Non-pigmented ciliary epithelial cell (primary cell): ENCODE data around the gene GRB7.
"Not testable (repeated sequence)": the region's sequence is repeated elsewhere in the genome, so short reads cannot be mapped to it uniquely, and the experiment has no call there.

Experiments used
- DNase-seq: peaks from one replicate; pipeline ENCODE4 v3.0.0-alpha.2; 2010; ENCODE audit warnings: low read depth

GRB7 gene

DNA sequence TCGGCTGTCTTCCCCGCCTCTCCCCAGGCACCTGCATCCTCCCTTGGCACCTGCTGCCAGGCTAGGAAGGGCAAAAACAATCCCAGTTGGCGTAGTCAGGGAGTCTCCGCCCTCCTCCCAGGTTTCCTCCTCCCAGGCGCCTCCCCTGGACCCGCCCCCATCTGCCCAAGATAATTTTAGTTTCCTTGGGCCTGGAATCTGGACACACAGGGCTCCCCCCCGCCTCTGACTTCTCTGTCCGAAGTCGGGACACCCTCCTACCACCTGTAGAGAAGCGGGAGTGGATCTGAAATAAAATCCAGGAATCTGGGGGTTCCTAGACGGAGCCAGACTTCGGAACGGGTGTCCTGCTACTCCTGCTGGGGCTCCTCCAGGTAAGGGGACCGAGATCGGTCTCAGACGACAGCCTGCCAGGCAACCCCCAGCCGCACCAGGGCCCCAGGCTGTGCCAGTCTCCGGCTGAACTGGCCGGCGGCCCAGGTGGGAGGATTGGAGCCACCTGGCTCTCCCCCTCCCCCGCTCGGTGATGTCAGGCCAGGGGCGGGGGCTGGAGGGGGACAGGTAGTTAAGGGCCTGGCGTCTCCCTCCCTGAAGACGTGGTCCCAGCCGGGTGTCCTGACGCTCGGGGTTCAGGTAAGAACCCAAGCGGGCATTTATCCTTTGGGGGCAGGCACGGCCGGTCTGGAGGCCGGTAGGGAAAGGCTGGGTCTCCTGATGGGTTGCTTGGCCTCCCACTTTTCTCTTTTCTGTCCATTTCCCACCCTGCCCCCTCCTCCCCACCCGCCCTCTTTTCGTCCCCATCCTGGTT is at the start of gene GRB7:
TSS of gene GRB7 (plus strand) at position 179 of the 808 bp plus-strand sequence. CDS start 4,364 bp downstream, outside the sequence.
- DNase-seq: no peak

DNA sequence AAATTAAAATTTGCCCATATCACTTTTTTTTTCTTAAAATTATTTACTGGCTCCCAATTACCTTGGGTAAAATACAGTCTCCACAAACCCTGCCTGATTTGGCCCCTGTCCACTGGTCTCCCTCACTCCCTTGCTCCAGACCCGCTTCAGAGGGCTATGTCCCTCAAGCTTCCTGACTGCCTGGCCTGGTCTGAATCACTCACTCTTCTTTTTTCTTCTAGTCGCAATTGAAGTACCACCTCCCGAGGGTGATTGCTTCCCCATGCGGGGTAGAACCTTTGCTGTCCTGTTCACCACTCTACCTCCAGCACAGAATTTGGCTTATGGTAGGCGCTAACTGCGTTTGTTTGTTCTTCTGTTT is 49.3 kb upstream of the GRB7 start:
- DNase-seq: no peak

DNA sequence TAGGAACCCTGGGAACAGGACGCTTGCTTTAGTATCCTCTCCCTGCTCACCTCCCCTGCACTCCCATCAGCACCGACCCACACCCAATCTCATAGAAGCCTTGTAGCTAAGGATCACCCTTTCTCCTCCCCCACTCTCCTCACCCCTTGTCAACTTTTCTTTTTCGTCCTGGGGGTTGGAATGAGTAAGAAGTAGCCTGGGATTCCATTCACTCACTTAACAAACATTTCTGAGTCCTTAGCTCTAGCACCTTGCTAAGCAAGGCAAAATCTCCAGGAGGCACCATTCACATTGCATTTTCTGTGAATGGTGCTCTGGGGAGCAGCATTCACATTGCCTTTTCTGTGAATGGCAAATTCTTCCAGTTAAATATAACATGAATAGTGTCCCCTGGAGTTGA is 48.8 kb upstream of the GRB7 start:
- no peak for DNase-seq

DNA sequence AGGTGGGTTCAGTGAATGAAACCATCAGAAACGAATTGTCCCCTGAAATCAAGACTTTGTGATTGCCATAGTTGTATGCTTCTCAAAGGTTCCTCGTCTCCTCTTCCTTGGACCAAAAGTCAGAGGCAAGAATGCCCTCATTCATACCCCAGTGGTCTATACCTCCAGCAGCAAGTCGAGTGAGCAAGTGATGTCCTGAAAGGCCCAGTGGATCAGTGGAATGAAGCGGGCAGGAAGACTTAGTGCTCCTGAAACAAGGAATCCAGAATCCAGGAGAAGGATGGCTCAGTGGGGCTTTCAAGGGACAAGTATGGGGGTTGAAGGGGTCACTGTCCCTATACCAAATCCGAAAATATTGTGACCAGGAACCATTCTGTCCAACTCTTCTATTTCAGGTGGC is 43.1 kb upstream of the GRB7 start:
- no peak for DNase-seq

DNA sequence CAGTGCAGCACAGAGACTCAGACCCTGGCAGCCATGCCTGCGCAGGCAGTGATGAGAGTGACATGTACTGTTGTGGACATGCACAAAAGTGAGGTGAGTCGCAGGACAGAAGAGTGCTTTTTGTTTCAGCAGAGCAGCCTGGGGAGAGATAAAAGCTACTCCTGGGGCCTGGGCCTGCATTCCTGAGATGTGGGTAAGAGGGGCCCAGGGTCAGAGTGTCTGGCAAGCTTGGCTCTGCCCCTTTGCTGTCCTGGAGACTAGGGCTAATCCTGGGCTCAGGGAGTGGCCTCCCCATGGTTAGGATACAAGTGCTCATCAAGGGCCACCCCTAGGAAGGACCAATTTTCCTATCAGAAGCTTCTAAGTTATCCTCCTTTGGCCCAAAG is 42.7 kb upstream of the GRB7 start:
- DNase-seq: no peak

DNA sequence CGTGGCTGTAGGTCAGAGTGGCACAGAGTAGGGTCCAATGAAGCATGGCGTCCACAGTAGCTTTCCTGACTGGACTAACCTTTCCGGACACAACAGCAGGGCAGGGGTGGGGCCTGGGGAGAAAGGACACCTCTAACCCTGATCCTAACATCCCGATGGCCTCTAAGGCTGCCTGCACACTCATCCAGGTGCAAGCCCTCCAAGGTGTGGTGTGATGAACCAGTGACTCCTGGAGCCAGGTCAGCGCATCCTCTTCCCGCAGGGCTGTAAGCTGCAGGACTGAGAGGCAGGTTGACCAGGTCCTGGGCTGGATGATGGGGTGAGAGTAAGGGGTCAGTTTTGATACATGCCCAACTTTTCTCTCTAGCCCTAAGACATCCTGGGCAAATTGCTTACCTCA is 41.0 kb upstream of the GRB7 start:
- no peak for DNase-seq

DNA sequence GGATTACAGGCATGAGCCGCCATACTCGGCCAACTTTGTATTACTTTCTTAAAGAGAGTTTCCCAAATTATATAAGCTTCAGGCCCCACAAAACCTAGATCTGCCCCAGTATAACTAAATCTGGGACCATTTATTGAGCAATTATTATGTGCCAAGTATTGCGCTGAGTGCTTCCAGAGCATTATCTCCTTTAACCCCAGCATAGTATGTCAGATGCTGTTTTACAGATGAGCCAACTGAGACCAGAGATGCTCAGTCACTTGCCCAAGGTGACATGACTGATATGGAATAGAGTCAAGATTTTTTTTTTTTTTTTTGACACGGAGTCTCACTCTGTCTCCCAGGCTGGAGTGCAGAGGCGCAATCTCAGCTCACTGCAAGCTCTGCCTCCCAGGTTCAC is 39.8 kb upstream of the GRB7 start:
- DNase-seq: no peak

DNA sequence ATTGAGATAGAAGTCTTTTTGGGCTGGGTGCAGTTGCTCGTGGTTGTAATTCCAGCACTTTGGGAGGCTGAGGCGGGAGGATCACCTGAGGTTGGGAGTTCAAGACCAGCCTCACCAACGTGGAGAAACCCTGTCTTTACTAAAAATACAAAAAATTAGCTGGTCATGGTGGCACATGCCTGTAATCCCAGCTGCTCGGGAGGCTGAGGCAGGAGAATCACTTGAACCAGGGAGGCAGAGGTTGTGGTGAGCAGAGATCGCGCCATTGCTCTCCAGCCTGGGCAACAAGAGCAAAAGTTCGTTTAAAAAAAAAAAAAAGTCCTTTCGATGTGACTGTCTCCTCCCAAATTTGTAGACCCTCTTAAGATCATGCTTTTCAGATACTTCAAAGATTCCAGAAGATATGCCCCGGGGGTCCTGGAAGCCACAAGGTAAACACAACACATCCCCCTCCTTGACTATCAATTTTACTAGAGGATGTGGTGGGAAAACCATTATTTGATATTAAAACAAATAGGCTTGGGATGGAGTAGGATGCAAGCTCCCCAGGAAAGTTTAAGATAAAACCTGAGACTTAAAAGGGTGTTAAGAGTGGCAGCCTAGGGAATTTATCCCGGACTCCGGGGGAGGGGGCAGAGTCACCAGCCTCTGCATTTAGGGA is 38.5 kb upstream of the GRB7 start:
- DNase-seq: not testable (repeated sequence)

DNA sequence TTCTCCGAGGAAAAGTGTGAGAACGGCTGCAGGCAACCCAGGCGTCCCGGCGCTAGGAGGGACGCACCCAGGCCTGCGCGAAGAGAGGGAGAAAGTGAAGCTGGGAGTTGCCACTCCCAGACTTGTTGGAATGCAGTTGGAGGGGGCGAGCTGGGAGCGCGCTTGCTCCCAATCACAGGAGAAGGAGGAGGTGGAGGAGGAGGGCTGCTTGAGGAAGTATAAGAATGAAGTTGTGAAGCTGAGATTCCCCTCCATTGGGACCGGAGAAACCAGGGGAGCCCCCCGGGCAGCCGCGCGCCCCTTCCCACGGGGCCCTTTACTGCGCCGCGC is 38.0 kb upstream of the GRB7 start, which contains the start of gene ERBB2:
TSS of gene ERBB2 (plus strand) at position 247 of the 330 bp plus-strand sequence. CDS start 175 bp downstream, outside the sequence.
- peak; percentile 44 for DNase-seq

DNA sequence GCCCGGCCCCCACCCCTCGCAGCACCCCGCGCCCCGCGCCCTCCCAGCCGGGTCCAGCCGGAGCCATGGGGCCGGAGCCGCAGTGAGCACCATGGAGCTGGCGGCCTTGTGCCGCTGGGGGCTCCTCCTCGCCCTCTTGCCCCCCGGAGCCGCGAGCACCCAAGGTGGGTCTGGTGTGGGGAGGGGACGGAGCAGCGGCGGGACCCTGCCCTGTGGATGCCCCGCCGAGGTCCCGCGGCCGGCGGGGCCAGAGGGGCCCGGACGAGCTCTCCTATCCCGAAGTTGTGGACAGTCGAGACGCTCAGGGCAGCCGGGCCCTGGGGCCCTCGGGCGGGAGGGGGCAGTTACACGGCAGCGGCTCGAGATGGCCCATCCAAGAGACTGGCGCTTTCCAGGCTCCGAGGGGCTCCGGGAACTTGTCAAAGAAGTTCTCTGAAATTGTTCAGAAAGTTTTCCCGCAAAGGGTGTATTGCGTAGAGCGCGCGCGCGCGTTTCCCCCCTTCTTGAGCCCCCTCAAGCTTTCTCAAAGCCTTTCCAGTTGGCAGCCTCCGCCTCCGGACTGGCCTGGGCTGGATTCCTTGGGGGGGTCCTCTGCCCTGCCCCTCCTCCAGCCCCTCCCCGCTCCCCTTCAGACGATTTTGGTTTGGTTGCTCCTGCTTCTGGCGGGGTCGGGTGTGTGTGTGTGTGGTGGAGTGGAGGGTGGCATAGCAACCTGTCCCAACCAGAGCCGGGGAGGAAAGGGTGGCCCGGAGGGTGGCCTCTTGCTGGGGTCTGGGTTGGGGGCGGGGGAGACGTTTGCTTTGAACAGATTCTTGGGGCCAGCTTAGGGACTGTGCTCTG is 37.4 kb upstream of the GRB7 start:
- DNase-seq: no peak

DNA sequence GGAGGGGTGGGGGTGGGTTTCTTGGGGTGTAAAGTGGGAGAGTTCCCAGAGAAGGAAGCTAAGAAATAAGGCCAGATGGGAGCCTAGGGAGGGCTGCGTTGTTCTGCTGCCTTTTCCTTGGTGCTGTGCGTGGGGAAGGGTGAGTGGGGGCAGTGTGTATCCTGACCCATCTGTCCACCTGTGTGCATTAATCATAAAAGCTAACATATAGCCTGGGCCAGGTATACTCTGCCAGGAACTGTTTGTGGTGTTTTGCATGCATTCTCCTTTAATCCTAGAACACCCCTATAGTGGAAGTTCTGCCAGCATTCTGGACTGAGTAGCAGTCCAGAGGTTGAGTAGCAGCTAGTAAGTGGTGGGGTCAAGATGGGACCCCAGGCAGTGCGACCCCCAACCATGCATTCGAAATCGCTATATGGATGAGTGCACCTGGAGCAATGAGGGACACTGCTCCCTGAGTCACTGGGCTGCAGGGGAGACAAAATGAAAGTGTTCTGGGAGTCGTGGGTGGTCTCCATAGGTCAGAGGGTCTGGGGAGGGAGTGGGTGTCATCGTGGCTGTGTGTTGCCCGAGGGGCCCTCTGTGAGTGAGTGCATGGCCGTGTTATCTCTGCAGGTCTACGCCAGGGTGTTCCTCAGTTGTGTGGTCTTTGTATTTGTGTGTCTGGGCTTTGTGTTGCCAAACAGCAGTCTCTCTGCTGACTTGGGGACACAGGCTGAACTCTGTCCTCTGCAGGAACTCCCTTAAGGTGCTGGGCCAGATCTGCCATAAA is 36.5 kb upstream of the GRB7 start:
- no peak for DNase-seq

DNA sequence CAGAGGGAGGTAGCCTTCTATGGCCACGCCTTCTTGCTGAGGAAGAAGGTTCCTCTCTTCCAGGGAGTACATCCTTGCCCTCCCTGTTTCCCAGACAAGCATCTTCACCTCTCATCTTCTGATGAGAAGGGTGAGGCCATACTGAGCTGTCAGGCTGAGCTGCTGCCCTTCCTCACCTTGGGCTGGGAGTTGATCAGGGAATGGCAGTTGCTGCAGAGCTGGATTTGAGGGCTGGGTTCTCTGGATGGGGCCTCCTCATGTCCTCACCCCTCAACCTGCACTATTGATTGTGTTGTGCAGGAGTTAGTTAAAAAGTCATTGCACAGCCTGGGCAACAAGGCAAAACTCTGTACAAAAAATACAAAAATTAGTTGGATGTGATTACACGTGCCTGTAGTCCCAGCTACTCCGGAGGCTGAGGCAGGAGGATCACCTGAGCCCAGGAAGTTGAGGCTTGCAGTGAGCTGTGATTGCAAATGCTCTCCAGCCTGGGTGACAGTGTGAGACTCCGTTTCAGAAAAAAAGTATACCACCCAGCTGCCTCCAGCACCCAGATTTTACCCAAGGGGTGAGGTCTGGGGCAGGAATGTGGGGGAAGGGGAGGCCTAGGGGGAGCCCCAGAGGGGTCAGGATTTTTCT is 35.8 kb upstream of the GRB7 start:
- no peak for DNase-seq

DNA sequence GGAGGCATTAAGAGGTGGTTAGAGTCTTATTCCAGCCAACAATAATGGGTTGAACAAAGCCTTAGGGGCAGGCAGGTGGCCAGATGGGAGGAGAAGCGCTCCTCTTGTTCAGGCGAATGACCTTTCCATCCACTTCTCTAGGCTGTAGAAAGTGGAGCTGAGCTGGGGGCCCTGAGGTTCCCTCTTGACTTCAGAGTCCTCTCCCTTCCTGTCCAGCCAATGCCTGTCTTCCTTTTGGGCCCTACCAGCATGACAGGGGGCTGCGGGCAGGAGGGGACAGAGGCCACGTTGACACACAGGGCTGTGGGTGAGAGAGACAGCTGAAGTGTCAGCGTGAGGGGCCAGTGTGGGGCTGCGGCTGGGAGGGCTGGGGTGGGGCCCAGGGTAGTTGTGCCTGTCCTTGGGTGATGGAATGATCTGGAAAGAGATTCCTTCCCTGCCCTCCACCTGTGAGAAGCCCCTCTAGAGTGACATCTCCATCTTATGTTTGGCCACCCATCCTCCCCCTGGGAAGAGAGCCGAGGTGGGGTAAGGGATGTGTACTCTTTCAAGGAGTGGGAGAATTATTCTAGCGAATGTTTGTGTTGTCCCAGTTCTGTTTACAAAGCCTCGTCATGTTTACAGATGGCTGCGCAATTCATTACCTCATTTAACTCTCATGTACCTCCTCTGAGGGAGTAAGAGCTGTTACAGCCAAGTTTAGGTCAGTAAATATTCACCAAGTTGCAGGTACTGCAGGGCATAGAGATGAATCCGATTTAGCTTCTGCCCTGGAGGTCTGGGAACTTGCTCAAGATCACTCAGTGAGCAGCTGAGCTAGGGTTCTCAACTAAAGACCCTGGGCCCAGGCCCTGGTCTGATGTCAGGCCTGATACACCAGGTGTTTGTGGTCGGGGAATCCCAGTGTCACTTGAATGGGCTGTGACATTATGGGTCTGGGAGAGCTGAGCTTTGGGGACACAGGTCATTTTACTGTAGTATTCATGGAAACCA is 34.5 kb upstream of the GRB7 start:
- DNase-seq: no peak

DNA sequence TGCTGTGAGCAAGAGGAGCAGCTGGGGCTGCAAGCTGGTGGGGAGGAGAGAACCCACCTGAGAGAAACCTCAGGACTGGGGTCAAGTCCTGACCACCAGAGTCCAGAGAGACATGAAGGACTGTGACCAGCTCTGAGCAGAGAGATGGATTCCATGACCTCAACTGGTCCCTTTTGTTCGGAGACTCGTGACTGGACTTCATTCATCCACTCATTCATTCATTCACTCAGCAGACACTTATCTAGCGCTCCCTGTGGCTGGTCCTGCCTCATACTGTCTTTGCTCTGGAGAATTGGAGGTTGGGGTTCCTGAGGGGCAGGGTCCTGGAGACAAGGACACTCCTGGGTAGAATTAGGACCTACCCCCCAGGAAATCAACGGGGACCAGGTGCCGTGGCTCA is 33.8 kb upstream of the GRB7 start:
- no peak for DNase-seq

DNA sequence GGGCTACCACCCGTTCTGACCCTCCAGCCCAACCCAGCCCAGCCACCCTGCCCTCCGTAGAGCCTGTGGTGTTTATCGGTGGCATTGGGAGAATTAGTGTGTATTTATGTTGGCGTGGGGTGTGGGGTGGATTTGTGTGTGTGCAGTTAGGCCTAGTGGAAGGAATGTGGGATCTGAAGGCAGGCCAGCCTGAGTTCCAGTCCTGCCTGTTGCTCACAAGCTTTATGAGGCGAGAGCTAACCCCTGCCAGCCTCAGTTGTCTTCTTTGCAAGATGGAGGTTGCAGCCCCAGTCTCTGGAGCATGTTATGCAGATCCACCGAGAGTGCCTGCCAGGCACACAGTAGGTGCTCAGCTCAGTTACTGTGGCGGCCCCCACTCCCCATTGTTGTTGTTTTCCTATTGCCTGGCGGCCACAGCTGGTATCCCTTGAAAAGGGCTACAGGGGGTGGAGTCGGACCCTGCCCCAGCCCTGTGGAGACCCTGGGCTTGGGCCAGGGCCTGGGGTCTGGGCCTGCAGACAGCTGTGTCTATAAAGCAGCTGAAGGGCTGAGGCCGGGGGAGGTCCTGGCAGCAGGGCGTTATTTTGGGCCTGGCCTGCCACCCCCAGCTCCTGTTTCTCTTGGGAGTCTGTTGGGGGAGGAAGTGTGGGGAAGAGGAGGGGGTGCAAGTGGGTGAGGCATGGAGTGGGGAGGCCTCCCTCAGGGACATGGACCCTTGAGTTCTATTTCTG is 32.8 kb upstream of the GRB7 start:
- no peak for DNase-seq

DNA sequence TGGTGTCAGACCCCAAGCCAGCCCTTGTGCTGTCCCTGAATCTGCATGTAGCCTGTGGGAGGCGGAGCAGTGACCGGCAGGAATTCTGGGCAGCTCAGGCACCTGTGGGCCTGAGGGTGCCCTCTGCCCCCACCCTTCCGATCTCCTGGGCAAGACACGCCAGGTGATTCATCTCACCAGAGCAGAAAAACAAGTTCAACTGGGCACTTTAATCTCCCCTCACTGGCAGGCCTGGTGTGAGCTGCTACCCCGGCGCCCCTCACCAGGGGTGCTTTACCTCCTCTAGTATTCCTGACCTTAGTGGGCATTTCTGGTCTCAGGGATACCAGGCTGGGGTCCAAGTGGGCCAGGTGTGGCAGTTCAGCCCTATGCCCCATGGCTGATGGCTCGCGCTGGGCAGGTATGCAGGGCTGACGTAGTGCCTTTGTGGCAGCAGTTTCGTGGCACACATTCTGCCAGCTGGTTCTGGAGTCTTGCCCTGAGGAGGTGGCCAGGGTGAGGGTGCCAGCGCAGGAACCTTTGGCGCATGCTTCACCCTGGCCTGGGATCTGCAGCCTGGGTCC is 31.9 kb upstream of the GRB7 start:
- DNase-seq: no peak

DNA sequence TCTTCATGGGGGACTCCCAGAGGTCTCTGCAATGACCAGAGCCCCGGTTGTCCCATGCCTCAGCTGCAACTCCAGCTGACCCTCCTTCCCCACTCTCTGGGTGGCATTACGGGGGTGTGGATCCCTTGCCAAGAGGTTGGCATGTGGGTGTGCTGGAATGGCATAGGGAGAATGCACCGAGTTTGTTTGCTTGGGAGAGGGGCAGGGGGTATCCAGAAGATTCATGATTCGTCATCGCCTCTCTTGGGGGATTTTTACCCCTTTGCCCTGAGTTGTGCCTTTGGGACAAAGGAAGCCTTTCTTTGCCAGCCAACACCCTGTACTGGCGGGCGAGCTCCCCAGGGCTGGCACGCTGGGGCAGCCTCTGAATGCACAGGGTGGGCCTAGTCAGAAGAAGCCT is 31.4 kb upstream of the GRB7 start:
- no peak for DNase-seq

DNA sequence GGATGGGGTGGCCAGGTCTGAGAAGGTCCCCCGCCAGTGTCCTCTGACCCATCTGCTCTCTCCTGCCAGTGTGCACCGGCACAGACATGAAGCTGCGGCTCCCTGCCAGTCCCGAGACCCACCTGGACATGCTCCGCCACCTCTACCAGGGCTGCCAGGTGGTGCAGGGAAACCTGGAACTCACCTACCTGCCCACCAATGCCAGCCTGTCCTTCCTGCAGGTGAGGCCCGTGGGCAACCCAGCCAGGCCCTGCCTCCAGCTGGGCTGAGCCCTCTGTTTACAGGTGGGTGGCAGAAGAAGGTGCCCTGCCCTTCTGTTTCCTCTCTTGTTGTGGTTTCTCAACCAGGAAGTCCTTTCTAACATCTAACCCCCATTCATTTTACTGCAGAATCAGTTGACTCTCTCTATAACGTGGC is 30.8 kb upstream of the GRB7 start:
- DNase-seq: no peak

DNA sequence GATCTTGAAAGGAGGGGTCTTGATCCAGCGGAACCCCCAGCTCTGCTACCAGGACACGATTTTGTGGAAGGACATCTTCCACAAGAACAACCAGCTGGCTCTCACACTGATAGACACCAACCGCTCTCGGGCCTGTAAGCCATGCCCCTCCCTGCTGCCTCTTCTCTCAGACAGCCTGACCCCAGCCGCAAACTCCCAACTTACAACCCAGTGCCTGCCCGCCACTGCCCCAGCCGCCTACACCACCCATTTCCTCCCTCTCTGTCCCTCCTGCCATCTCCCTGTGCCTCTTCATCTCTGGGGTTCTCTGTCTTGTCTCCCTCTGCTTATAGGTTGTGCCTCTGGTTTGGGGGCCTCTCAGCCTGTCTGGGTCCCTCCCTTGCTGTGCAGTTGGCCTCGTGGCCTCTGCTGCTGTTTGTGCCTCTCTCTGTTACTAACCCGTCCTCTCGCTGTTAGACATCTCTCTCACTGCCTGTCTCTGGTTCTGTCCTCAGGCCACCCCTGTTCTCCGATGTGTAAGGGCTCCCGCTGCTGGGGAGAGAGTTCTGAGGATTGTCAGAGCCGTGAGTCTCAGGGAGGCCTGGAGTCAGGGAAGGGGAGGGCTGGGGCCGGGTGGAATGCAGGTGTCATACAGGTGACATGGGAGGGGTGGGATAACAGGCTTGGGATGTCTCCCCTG is 28.3 kb upstream of the GRB7 start:
- no peak for DNase-seq
